ENCODE results near the gene TEAD1. TPM values are rescaled to one million over a fixed set of nuclear protein-coding genes. Genes with fewer than 3 reads are reported as not detected.

The TEAD1 gene
- total and polyA plus RNA-seq, 7 experiments from 2014 or later = 0.02 to 0.22 (median 0.07) TPM; not detected in 4

GRCh38 chr11:12832480-12833224 lies 158.4 kb downstream of the TEAD1 start:
- intact Hi-C loops (cut with micrococcal nuclease) = no loop called here
- Histone ChIP-seq H3K27me3 (ENCODE audit: control insufficient read depth in 2 of 2, insufficient read depth in 2 of 2, low read length in 2 of 2) (peaks cover 0 to 8% of the 10 kb centered on the region in 2 donors), H3K4me3 (ENCODE audit: low read length) (no peak overlapping the region), H3K27ac (ENCODE audit: low read depth, low read length) (no peak overlapping the region), H3K9me3 (ENCODE audit: control insufficient read depth in 2 of 3, low read length in 3 of 3) (no peaks in the 10 kb centered on the region), H3K4me1 (ENCODE audit: control insufficient read depth in 2 of 2, insufficient read depth in 2 of 2, low read length in 2 of 2) (peaks cover 0 to 6% of the 10 kb centered on the region in 2 donors), H3K36me3 (ENCODE audit: control insufficient read depth in 2 of 3, insufficient read depth in 3 of 3, low read length in 3 of 3) (no peaks in the 10 kb centered on the region)
- Mint-ChIP-seq H3K9me3 (peaks cover 0 to 6% (median 0%) of the 10 kb centered on the region in 11 donors), H3K4me3 (no peak overlapping the region), H3K4me1 (peaks cover 5 to 23% (median 12%) of the 10 kb centered on the region in 7 donors), H3K27ac (no peak overlapping the region), H3K27me3 (peaks cover 50 to 84% (median 69%) of the 10 kb centered on the region in 5 donors), H3K36me3 (no peaks in the 10 kb centered on the region)
- ATAC-seq = no peak
- no peak for DNase-seq
- POLR2A ChIA-PET = no interaction called here
- CTCF ChIA-PET = no interaction called here

DNA sequence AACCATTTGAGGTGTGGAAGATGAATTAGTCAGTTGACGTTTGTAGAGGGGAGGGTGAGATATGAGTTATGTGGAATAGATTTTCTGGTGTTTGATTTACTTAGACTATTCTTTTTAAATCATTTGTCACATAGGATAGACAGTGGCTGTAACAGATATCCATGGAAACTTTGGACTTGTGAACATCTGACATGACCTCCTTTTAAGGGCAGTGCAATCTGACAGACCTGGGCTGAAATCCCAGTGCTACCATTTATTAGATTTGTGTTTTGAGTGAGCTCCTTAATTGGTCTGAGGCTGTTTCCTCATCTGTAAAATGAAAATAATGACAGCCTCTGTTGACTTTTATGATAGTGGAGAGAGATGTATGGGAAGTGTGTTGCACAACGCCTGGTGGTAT lies 159.9 kb downstream of the TEAD1 start:
- Histone ChIP-seq H3K4me1 (ENCODE audit: control insufficient read depth in 2 of 2, insufficient read depth in 2 of 2, low read length in 2 of 2) (no peaks in the 10 kb centered on the region), H3K27me3 (ENCODE audit: control insufficient read depth in 2 of 2, insufficient read depth in 2 of 2, low read length in 2 of 2) (peaks cover 0 to 7% of the 10 kb centered on the region in 2 donors), H3K9me3 (ENCODE audit: control insufficient read depth in 2 of 3, low read length in 3 of 3) (no peaks in the 10 kb centered on the region), H3K36me3 (ENCODE audit: control insufficient read depth in 2 of 3, insufficient read depth in 3 of 3, low read length in 3 of 3) (no peaks in the 10 kb centered on the region), H3K4me3 (ENCODE audit: low read length) (no peak overlapping the region), H3K27ac (ENCODE audit: low read depth, low read length) (no peak overlapping the region)
- Mint-ChIP-seq H3K27me3 (peaks cover 34 to 74% (median 55%) of the 10 kb centered on the region in 5 donors), H3K4me3 (no peak overlapping the region), H3K9me3 (peaks cover 0 to 3% (median 0%) of the 10 kb centered on the region in 11 donors), H3K4me1 (peaks cover 0 to 11% (median 4%) of the 10 kb centered on the region in 7 donors), H3K36me3 (no peaks in the 10 kb centered on the region), H3K27ac (no peak overlapping the region)
- intact Hi-C loops (cut with micrococcal nuclease) = no loop called here
- POLR2A ChIA-PET = no interaction called here
- CTCF ChIA-PET = no interaction called here
- ATAC-seq = no peak
- DNase-seq = no peak

- peaks cover 0 to 5% of the 10 kb centered on the region in 2 donors for H3K27me3 ChIP-seq (ENCODE audit: control insufficient read depth in 2 of 2, insufficient read depth in 2 of 2, low read length in 2 of 2)
- CTCF ChIA-PET = no interaction called here
- Mint-ChIP-seq H3K4me3 (no peak overlapping the region), H3K27me3 (peaks cover 33 to 69% (median 53%) of the 10 kb centered on the region in 5 donors), H3K4me1 (peaks cover 0 to 13% (median 0%) of the 10 kb centered on the region in 7 donors), H3K27ac (no peak overlapping the region), H3K9me3 (peaks cover 0 to 3% (median 0%) of the 10 kb centered on the region in 11 donors), H3K36me3 (no peaks in the 10 kb centered on the region)
- no peak overlapping the region for H3K4me3 ChIP-seq (ENCODE audit: low read length)
- H3K4me1 ChIP-seq (ENCODE audit: control insufficient read depth in 2 of 2, insufficient read depth in 2 of 2, low read length in 2 of 2) = no peaks in the 10 kb centered on the region
- ATAC-seq (no peak), DNase-seq (no peak)
- POLR2A ChIA-PET = no interaction called here
- intact Hi-C loops (cut with micrococcal nuclease) = no loop called here
- no peak overlapping the region for H3K27ac ChIP-seq (ENCODE audit: low read depth, low read length)
- no peaks in the 10 kb centered on the region for H3K36me3 ChIP-seq (ENCODE audit: control insufficient read depth in 2 of 3, insufficient read depth in 3 of 3, low read length in 3 of 3)
- H3K9me3 ChIP-seq (ENCODE audit: control insufficient read depth in 2 of 3, low read length in 3 of 3) = no peaks in the 10 kb centered on the region
Measured at GRCh38 chr11:12834630-12835029, 160.4 kb downstream of the TEAD1 start.

- intact Hi-C loops (cut with micrococcal nuclease) = no loop called here
- H3K27ac Mint-ChIP-seq = no peak overlapping the region
- no peak for ATAC-seq
- H3K27me3 Mint-ChIP-seq = peaks cover 30 to 63% (median 51%) of the 10 kb centered on the region in 5 donors
- H3K4me1 Mint-ChIP-seq = peaks cover 0 to 13% (median 0%) of the 10 kb centered on the region in 7 donors
- POLR2A ChIA-PET = no interaction called here
- H3K9me3 ChIP-seq (ENCODE audit: control insufficient read depth in 2 of 3, low read length in 3 of 3) = no peaks in the 10 kb centered on the region
- H3K27ac ChIP-seq (ENCODE audit: low read depth, low read length) = no peak overlapping the region
- no peak overlapping the region for H3K4me3 Mint-ChIP-seq
- H3K4me1 ChIP-seq (ENCODE audit: control insufficient read depth in 2 of 2, insufficient read depth in 2 of 2, low read length in 2 of 2) = no peaks in the 10 kb centered on the region
- peaks cover 0 to 5% of the 10 kb centered on the region in 2 donors for H3K27me3 ChIP-seq (ENCODE audit: control insufficient read depth in 2 of 2, insufficient read depth in 2 of 2, low read length in 2 of 2)
- DNase-seq = no peak
- CTCF ChIA-PET = no interaction called here
- H3K36me3 ChIP-seq (ENCODE audit: control insufficient read depth in 2 of 3, insufficient read depth in 3 of 3, low read length in 3 of 3) = no peaks in the 10 kb centered on the region
- peaks cover 0 to 4% (median 0%) of the 10 kb centered on the region in 11 donors for H3K9me3 Mint-ChIP-seq
- no peaks in the 10 kb centered on the region for H3K36me3 Mint-ChIP-seq
- no peak overlapping the region for H3K4me3 ChIP-seq (ENCODE audit: low read length)
Measured at GRCh38 chr11:12835286-12835685, 161.1 kb downstream of the TEAD1 start.

GRCh38 chr11:12838463-12839123 lies 164.4 kb downstream of the TEAD1 start:
- Mint-ChIP-seq H3K4me1 (peaks cover 4 to 21% (median 12%) of the 10 kb centered on the region in 7 donors), H3K27ac (peak overlapping the region in 1 of 9 donors; percentile 10), H3K27me3 (peaks cover 31 to 45% (median 41%) of the 10 kb centered on the region in 5 donors), H3K4me3 (no peak overlapping the region), H3K9me3 (peaks cover 0 to 4% (median 0%) of the 10 kb centered on the region in 11 donors), H3K36me3 (no peaks in the 10 kb centered on the region)
- Histone ChIP-seq H3K27ac (ENCODE audit: low read depth, low read length) (no peak overlapping the region), H3K9me3 (ENCODE audit: control insufficient read depth in 2 of 3, low read length in 3 of 3) (no peaks in the 10 kb centered on the region), H3K4me3 (ENCODE audit: low read length) (no peak overlapping the region), H3K36me3 (ENCODE audit: control insufficient read depth in 2 of 3, insufficient read depth in 3 of 3, low read length in 3 of 3) (no peaks in the 10 kb centered on the region), H3K27me3 (ENCODE audit: control insufficient read depth in 2 of 2, insufficient read depth in 2 of 2, low read length in 2 of 2) (no peaks in the 10 kb centered on the region), H3K4me1 (ENCODE audit: control insufficient read depth in 2 of 2, insufficient read depth in 2 of 2, low read length in 2 of 2) (no peaks in the 10 kb centered on the region)
- intact Hi-C loops (cut with micrococcal nuclease) = no loop called here
- ATAC-seq (no peak), DNase-seq (no peak)
- ChIA-PET POLR2A (no interaction called here), CTCF (no interaction called here)

DNA sequence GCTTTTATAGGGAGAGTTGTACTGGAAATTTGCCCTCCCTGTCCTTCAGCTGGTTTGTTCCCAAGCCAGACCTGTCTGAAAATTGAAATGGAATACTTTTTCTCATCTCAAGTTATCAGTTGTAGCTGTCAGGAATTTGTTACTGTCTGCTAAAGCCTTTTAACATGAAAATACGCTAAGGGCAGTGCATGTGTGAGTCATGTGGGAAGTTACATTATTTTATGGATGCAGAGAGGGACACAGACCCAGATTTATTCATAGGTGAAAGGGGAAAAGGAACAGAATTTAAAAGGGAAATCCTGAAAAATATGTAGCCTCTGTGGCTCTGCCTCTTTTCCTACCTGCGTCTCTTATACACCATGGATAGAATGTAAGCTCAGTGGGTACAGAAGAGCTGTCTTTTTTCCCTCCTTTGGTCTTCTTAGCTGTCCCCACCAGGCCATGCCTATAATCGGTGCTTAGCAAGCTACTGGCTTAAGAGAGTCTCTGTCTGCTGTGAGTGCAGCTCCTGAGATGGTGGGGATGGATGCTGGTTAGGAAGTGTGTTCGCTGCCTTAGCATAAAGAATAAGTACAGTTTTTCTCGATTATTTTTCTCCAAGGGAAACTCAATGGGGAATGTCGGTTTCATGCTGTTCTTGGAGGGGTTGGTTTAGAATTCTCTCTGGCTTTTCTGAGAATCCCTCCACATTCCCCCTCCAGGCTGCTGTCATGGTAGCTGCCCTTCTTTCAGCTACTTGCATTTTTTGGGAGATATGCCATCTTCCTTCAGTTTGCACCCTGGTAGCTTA lies 166.8 kb downstream of the TEAD1 start:
- no peaks in the 10 kb centered on the region for H3K27me3 ChIP-seq (ENCODE audit: control insufficient read depth in 2 of 2, insufficient read depth in 2 of 2, low read length in 2 of 2)
- H3K36me3 ChIP-seq (ENCODE audit: control insufficient read depth in 2 of 3, insufficient read depth in 3 of 3, low read length in 3 of 3) = no peaks in the 10 kb centered on the region
- intact Hi-C loops (cut with micrococcal nuclease) = no loop called here
- no peak overlapping the region for H3K4me3 ChIP-seq (ENCODE audit: low read length)
- H3K4me1 Mint-ChIP-seq = peaks cover 4 to 21% (median 12%) of the 10 kb centered on the region in 7 donors
- H3K9me3 Mint-ChIP-seq = peaks cover 0 to 4% (median 0%) of the 10 kb centered on the region in 11 donors
- no peak overlapping the region for H3K27ac Mint-ChIP-seq
- ChIA-PET CTCF (interaction anchor here (0.9 kb wide), 1 partner anchor 10 kb away, joined by 3 read pairs; no protein-coding TSS in a partner anchor), POLR2A (no interaction called here)
- no peaks in the 10 kb centered on the region for H3K36me3 Mint-ChIP-seq
- H3K4me1 ChIP-seq (ENCODE audit: control insufficient read depth in 2 of 2, insufficient read depth in 2 of 2, low read length in 2 of 2) = no peaks in the 10 kb centered on the region
- peaks cover 20 to 26% (median 22%) of the 10 kb centered on the region in 5 donors for H3K27me3 Mint-ChIP-seq
- no peak overlapping the region for H3K4me3 Mint-ChIP-seq
- ATAC-seq (no peak), DNase-seq (no peak)
- H3K9me3 ChIP-seq (ENCODE audit: control insufficient read depth in 2 of 3, low read length in 3 of 3) = no peaks in the 10 kb centered on the region
- H3K27ac ChIP-seq (ENCODE audit: low read depth, low read length) = no peak overlapping the region

Data from naive thymus-derived CD4-positive, alpha-beta T cell (primary cell).